Measurements from ENCODE around the gene ETS1. TPM values are rescaled to one million over a fixed set of nuclear protein-coding genes. Genes with fewer than 3 reads are reported as not detected.
A peak's percentile ranks its signal among the peaks of the same experiment; 100 is the strongest.

The ETS1 gene
- total RNA-seq, 1 experiment from 2014 or later = 3.7 TPM

DNA sequence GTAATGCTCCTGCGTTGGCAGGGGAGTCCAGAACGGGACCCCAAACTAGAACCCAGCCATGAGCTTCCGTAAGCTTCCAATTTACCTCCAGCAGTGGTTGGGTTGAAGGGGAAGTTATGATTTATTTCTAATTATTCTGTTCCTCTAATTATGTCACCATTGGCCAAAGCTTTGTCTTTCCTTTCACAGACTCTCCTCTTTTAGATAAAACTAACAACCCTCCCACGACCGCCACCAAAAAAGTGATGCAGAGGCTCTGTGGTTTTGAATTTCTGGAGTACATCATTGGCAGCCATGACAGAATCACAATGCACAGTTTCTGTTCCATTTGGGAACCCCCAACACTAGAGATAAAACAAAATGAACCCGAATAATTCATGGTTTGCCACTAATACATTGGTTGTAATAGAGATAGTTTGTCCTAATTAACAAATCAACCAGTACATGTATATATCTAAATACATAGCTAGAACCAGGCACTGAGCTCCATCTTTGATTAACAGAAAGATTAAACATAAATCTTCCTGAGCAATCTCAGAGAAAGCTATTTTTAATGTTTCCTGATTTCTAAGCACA is 64.3 kb downstream of the ETS1 start:
- CTCF ChIA-PET = no interaction called here

GRCh38 chr11:128522055-128522942 is 65.1 kb downstream of the ETS1 start:
- intact Hi-C loops (cut with micrococcal nuclease; ENCODE audit: unreplicated experiment) = no loop called here
- TF ChIP-seq, protein P1, sequence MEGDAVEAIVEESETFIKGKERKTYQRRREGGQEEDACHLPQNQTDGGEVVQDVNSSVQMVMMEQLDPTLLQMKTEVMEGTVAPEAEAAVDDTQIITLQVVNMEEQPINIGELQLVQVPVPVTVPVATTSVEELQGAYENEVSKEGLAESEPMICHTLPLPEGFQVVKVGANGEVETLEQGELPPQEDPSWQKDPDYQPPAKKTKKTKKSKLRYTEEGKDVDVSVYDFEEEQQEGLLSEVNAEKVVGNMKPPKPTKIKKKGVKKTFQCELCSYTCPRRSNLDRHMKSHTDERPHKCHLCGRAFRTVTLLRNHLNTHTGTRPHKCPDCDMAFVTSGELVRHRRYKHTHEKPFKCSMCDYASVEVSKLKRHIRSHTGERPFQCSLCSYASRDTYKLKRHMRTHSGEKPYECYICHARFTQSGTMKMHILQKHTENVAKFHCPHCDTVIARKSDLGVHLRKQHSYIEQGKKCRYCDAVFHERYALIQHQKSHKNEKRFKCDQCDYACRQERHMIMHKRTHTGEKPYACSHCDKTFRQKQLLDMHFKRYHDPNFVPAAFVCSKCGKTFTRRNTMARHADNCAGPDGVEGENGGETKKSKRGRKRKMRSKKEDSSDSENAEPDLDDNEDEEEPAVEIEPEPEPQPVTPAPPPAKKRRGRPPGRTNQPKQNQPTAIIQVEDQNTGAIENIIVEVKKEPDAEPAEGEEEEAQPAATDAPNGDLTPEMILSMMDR (conservative IDR thresholded peaks at IDR 0.05; ENCODE audit: low read depth, low read length) = no peak
- no peak for TF ChIP-seq EZH2 (IDR thresholded peaks at IDR 0.05; ENCODE audit: borderline replicate concordance, low read depth, low read length, poor library complexity, severe bottlenecking)
- DNase-seq (ENCODE audit: low spot score) = peak; percentile 89
- no peaks in the 10 kb centered on the region for H3K36me3 ChIP-seq (ENCODE audit: insufficient read depth, low read length, poor library complexity, severe bottlenecking)
- POLR2A ChIA-PET (ENCODE audit: low non-redundant PET) = no interaction called here
- H3K4me3 ChIP-seq (ENCODE audit: low read depth, low read length, poor library complexity, severe bottlenecking) = peak overlapping the region; percentile 47
- H3K27me3 ChIP-seq (replicated peaks; ENCODE audit: insufficient read depth, low read depth, low read length, poor library complexity) = peaks cover 89% of the 10 kb centered on the region
- no peak overlapping the region for H3K27ac ChIP-seq (ENCODE audit: low read depth, low read length, poor library complexity, severe bottlenecking)
- H3K9me3 ChIP-seq (ENCODE audit: low read depth, low read length, poor library complexity, severe bottlenecking) = no peaks in the 10 kb centered on the region
- H3K4me1 ChIP-seq (ENCODE audit: insufficient read depth, low read length, poor library complexity, severe bottlenecking) = no peaks in the 10 kb centered on the region
- no TSS peak for BruUV-seq (replicated peaks)
- CTCF ChIA-PET = no interaction called here

More for the DNA sequence above, 64.3 kb downstream of the ETS1 start:
- H3K36me3 ChIP-seq (ENCODE audit: insufficient read depth, low read length, poor library complexity, severe bottlenecking) = no peaks in the 10 kb centered on the region
- H3K4me3 ChIP-seq (ENCODE audit: low read depth, low read length, poor library complexity, severe bottlenecking) = peak overlapping the region; percentile 47
- BruUV-seq (replicated peaks) = no TSS peak
- DNase-seq (ENCODE audit: low spot score) = no peak
- no peak overlapping the region for H3K27ac ChIP-seq (ENCODE audit: low read depth, low read length, poor library complexity, severe bottlenecking)
- intact Hi-C loops (cut with micrococcal nuclease; ENCODE audit: unreplicated experiment) = no loop called here
- no peak for TF ChIP-seq EZH2 (IDR thresholded peaks at IDR 0.05; ENCODE audit: borderline replicate concordance, low read depth, low read length, poor library complexity, severe bottlenecking)
- TF ChIP-seq, protein P1 (conservative IDR thresholded peaks at IDR 0.05; ENCODE audit: low read depth, low read length) = no peak
- H3K27me3 ChIP-seq (replicated peaks; ENCODE audit: insufficient read depth, low read depth, low read length, poor library complexity) = peaks cover 89% of the 10 kb centered on the region
- POLR2A ChIA-PET (ENCODE audit: low non-redundant PET) = no interaction called here
- no peaks in the 10 kb centered on the region for H3K4me1 ChIP-seq (ENCODE audit: insufficient read depth, low read length, poor library complexity, severe bottlenecking)
- no peaks in the 10 kb centered on the region for H3K9me3 ChIP-seq (ENCODE audit: low read depth, low read length, poor library complexity, severe bottlenecking)

DNA sequence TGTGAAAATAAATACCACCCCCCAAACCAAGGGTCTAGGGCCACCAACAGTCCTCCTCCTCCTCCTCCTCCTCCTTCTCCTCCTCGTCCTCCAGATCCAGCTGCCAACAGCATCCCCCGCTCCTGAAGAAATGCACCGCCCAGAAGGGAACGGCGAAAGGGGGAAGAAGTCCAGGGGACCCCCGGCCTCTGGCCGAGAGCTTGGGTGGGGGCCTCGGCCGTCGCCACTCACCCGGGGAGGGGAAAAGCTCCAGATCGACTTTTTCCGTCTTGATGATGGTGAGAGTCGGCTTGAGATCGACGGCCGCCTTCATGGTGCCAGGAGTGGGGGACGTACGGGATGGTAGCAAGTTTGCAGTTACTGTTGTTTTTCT is 65.7 kb downstream of the ETS1 start:
- DNase-seq (ENCODE audit: low spot score) = no peak
- POLR2A ChIA-PET (ENCODE audit: low non-redundant PET) = no interaction called here
- CTCF ChIA-PET = interaction anchor here (0.6 kb wide), 1 partner anchor 323 kb away, joined by 5 read pairs; no protein-coding TSS in a partner anchor
- BruUV-seq (replicated peaks) = no TSS peak
- Histone ChIP-seq H3K4me1 (ENCODE audit: insufficient read depth, low read length, poor library complexity, severe bottlenecking) (no peaks in the 10 kb centered on the region), H3K9me3 (ENCODE audit: low read depth, low read length, poor library complexity, severe bottlenecking) (no peaks in the 10 kb centered on the region), H3K27me3 (replicated peaks; ENCODE audit: insufficient read depth, low read depth, low read length, poor library complexity) (peaks cover 90% of the 10 kb centered on the region), H3K36me3 (ENCODE audit: insufficient read depth, low read length, poor library complexity, severe bottlenecking) (no peaks in the 10 kb centered on the region), H3K27ac (ENCODE audit: low read depth, low read length, poor library complexity, severe bottlenecking) (no peak overlapping the region), H3K4me3 (ENCODE audit: low read depth, low read length, poor library complexity, severe bottlenecking) (peak overlapping the region; percentile 47)
- TF ChIP-seq, protein P1 (conservative IDR thresholded peaks at IDR 0.05; ENCODE audit: low read depth, low read length) = no peak
- no peak for TF ChIP-seq EZH2 (IDR thresholded peaks at IDR 0.05; ENCODE audit: borderline replicate concordance, low read depth, low read length, poor library complexity, severe bottlenecking)
- intact Hi-C loops (cut with micrococcal nuclease; ENCODE audit: unreplicated experiment) = no loop called here

Data from A673 (cell line).